GM19467 (cell line): ENCODE measurements around the gene THOC6.

Experiments
- ATAC-seq: cut with Tn5 transposase; IDR thresholded peaks from one replicate; pipeline ENCODE4 v1.9.1; 2021; ENCODE audit warnings: mild to moderate bottlenecking, moderate library complexity; ENCODE audit not compliant: unreplicated experiment

THOC6 gene

GRCh38 chr16:3029491-3030221 is 5.8 kb downstream of the THOC6 start:
- ATAC-seq, result no peak

DNA sequence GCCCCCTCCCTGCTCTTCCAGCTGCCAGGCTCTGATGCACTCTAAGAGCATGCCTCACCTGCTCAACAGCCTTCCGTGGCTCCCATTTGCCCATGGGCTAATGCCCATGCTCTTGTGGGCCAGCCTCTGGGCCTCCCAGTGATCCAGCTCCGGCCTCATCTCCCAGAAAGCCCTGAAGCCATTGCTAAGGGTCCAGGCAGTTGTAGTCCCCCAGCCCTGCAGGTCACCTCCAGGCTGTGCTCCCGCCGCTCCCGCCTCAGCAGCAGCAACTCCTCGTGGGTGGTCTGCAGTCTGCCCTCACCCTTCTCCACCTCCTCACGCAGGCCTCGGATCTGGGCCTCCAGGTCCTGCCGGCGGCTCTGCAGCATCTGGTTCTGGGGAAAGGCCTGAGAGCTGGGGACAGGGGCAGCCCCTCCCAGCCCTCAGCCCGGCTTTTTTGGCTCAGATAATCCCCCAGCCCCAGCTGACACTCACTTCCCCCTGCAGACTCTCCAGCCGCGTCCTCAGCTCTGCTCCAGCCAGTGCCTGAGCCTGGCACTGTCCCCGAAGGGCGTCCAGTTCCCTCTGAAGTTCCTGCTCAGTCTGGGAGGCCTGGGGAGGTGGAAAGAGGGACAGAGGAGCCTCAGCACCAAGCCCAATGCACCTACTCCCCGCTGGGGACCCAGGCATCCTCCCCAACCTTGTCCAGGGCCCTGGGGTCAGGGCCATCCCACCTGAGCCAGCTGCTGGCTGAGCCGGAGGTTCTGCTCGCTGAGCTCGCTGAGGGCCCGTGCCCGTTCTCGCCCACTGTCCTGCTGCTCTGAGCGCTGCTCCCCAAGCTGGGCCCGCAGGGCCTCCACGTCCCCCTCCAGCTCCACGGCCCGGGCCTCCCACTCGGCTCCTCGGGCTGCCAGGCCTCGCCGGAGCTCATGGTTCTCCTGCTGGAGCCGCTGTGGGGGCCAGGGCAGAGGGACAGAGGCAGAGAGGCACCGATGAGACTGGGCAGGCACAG is 6.7 kb downstream of the THOC6 start:
- ATAC-seq, result no peak

- ATAC-seq, result no peak
Observed at GRCh38 chr16:3032624-3033023, 8.8 kb downstream of the THOC6 start.

DNA sequence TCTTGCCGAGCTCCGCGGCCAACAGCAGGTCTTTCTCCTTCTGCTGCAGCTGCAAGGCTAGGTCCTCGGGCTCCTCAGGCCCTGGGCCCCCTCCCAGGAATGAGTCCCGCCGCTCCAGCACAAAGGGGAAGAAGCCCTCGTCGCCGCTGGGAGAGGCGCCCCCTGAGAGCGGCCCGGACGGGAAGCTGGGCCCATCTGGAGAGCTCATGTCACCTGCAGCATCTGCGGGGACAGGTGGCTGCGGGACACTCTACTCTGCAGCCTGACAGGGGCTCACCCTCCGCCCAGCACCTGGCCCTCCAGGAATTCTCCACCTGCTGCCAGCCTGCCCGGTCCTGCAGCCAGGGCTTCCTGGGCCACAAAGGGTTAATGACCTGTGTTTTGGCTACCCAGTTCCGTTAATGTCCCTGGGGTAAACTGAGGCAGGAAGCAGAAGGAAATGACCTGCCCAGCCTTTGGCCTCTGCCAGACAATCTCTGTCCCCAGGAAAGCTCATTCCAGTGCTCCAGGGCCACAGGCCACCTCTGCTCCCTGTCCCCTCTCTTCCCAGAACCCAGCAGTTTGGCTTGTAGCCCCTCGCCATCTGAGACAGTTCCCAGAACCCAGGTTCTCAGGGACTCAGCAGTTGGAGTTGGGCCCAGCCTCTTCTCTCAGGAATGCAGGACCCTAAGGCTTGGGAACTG is 11.6 kb downstream of the THOC6 start:
- ATAC-seq, result no peak

- ATAC-seq, result no peak
Observed at GRCh38 chr16:3035972-3036725, 12.3 kb downstream of the THOC6 start.

- no peak for ATAC-seq
Observed at GRCh38 chr16:3036726-3037315, 13.0 kb downstream of the THOC6 start, which contains the start of gene BICDL2. BICDL2 (minus strand) TSS chr16:3036944; CDS start chr16:3035496, 1,448 bp downstream.

GRCh38 chr16:3038256-3038655 is 14.4 kb downstream of the THOC6 start:
- ATAC-seq, result no peak

- ATAC-seq, result no peak
Observed at GRCh38 chr16:3038896-3039295, 15.1 kb downstream of the THOC6 start.

DNA sequence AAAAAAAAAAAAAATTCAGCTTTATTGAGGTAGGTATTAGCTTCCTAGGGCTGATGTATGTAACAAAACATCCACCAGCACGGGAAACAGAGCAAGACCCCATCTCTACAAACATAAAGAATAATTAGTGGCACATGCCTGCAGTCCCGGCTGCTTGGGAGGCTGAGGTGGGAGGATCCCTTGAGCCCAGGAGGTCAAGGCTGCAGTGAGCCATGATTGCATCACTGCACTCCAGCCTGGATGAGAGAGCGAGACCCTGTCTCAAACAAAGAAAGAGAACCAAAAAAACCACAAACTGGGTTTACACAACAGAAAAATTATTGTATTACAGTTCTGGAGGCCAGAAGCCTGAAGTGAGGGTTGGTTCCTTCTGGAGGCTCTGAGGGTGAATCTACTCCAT is 18.5 kb downstream of the THOC6 start:
- no peak for ATAC-seq

DNA sequence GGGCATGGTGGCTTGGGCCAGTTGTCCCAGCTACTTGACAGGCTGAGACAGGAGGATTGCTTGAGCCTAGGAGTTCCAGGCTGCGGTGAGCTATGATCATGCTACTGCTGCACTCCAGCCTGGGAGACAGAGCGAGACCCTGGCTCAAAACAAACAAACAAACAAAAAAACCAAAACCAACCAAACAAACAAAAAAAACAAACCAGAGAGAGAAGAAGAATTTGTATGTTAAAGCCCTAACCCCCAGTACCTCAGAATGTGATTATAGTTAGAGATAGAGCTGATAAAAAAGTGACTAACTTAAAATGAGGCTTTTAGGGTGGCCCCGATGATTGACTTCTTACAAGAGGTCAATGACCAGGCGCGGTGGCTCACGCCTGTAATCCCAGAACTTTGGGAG is 20.9 kb downstream of the THOC6 start:
- ATAC-seq, result no peak

DNA sequence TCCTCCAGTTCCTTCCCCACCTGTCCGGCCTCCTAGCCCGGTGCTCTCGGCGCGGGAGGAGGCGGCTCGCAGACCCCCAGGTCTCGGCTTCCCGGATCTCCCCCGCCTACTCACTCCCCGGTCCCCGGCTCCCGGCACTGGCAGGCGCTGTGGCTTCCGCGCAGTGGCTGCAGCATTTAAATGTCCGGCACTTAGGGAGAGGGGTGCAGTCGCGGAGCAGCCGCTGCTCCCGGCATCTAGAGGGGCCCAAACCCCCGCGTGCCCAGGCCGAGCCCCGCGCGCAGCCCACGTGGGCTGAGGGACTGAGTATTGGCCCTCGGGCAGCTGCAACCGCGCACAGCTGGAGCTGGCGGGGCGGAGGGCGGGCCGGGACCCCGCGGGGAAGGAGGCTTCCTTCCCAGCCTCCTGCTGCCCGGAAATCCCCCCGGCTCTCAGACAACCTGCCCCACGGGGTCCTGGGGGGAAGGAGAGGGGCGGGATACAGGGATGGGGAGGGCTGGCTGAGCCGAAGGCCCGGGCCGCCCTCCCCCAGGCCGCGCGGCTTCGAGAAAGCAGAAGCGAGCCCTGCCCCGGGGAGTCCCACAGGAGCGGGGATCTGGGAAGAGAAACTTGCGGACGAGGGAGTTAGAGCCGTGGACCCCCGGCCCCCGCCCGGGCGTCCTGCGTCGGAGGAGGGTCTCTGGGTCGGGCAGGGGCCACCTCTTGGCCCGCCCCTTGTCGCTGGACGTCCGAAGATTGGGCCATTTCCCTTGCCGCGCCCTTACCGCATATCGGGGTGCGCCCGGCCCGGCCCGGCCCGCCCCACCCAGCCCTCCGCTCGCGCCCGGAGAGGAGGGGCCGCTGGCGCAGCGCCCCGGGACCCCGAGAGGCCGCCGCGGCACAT is 22.2 kb downstream of the THOC6 start, which contains the start of gene MMP25:
TSS of gene MMP25 (plus strand) at position 804 of the 883 bp plus-strand sequence. CDS start 357 bp downstream, outside the sequence.
- ATAC-seq, result no peak

GRCh38 chr16:3046641-3047386 is 23.0 kb downstream of the THOC6 start:
- ATAC-seq, result no peak

DNA sequence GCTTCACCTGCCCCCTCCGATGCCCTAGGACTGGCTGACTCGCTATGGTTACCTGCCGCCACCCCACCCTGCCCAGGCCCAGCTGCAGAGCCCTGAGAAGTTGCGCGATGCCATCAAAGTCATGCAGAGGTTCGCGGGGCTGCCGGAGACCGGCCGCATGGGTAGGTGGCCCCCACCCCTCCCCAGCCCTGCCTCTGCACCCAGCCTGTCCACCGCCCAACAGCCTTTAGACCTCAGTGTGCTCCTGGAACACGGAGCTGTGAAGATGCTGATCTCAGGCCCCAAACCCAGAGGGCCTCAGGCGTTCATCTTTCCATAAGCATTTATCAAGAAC is 23.5 kb downstream of the THOC6 start:
- no peak for ATAC-seq

- ATAC-seq, result no peak
Observed at GRCh38 chr16:3049921-3050481, 26.2 kb downstream of the THOC6 start.

DNA sequence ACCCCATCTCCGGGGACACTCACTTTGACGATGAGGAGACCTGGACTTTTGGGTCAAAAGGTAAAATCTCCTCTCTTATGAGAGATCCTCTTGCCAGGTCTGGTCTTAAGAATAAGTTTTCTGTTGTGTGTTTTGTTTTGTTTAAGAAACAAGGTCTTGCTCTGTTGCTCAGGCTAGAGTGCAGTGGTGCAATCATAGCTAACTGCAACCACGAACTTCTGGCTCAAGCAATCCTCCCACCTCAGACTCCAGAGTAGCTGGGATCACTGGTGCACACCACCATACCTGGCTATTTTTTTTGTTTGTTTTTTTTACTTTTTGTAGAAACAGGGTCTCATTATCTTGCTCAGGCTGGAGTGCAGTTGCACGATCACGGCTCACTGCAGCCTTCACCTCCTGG is 26.7 kb downstream of the THOC6 start:
- ATAC-seq, result no peak

- ATAC-seq, result no peak
Observed at GRCh38 chr16:3051009-3051408, 27.2 kb downstream of the THOC6 start.

DNA sequence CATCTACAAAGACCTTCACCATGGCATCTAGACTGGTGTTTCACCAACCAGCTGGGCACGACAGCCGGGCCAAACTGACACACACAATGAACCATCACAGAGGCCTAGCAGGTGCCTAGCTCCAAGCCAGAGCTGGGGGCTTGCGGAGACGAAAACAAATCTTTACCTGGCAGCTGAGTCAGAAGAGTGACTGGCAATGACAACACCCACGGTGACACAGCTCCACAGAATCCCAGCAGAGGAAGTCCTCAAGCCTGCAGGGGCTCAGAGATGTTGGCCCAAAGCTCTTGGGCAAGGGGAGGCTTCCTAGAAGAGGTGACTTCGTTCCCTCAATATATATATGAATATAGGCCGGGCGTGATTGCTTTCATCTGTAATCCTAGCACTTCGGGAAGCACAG is 27.7 kb downstream of the THOC6 start:
- ATAC-seq, result no peak
